ENCODE measurements around the gene RAPGEF4. TPM values are rescaled to one million over a fixed set of nuclear protein-coding genes. Genes with fewer than 3 reads are reported as not detected.

Gene RAPGEF4
- total and polyA plus RNA-seq, 2 of the 8 experiments (the other 6 are each of a cell fraction or from before 2014, with no cell fraction given): 1.2 to 2.6 TPM

DNA sequence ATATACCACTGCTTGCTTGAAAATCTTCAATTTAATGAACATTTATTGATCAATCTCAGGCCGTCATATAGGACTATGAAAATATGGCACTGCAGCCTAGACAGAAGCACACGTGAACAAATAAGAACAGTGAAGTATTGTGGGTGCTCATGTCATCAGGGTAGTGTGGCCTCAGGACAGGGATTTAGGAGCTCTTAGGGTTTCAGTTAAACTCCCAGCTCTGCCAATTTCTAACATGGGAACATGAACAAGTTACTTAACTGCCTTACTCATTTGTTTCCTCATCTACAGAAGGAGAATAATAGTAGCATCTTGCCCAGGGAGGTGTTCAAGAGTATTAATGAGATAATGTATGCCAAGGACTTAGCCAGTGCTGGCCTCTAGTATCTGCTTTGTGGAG lies 194.0 kb downstream of the RAPGEF4 start:
- H3K79me1 ChIP-seq (ENCODE audit: low read depth, low read length): no peaks in the 10 kb centered on the region
- no peak for DNase-seq (ENCODE audit: low read depth in 1 of 2, low spot score in 2 of 2)
- H4K20me1 ChIP-seq (replicated peaks in 1 of 2; ENCODE audit: control insufficient read depth in 1 of 2, insufficient read depth in 2 of 2, low read length in 2 of 2): no peaks in the 10 kb centered on the region
- no peak overlapping the region for H3K23ac ChIP-seq (ENCODE audit: insufficient read length)
- no peak for FAIRE-seq
- H4K8ac ChIP-seq (ENCODE audit: extremely low read depth, insufficient read depth, low read length): no peak overlapping the region
- no peak overlapping the region for H4K91ac ChIP-seq (replicated peaks; ENCODE audit: insufficient read length, low read length)
- POLR2A ChIA-PET (ENCODE audit: partially characterized antibody): no interaction called here
- H3K18ac ChIP-seq (ENCODE audit: extremely low read depth, low read length): no peak overlapping the region
- H3K27me3 ChIP-seq (replicated peaks in 1 of 4; ENCODE audit: control insufficient read depth in 3 of 4, extremely low read depth in 1 of 4, insufficient read depth in 3 of 4, low read length in 3 of 4): no peaks in the 10 kb centered on the region
- H3K4ac ChIP-seq (replicated peaks; ENCODE audit: insufficient read length, low read depth, low read length): no peak overlapping the region
- no peak overlapping the region for H2BK5ac ChIP-seq (ENCODE audit: low read depth, low read length)
- no peak overlapping the region for H2AK5ac ChIP-seq (ENCODE audit: low read depth, low read length)
- no peak overlapping the region for H2AFZ ChIP-seq (ENCODE audit: low read length)
- TF ChIP-seq TAF7 (optimal IDR thresholded peaks at IDR 0.05; ENCODE audit: borderline replicate concordance, low read depth, low read length): no peak
- TF ChIP-seq BRCA1 (IDR thresholded peaks at IDR 0.05; ENCODE audit: low read depth, low read length): no peak
- no peak for TF ChIP-seq CHD2 (IDR thresholded peaks at IDR 0.05; ENCODE audit: low read length)
- TF ChIP-seq, protein P1, sequence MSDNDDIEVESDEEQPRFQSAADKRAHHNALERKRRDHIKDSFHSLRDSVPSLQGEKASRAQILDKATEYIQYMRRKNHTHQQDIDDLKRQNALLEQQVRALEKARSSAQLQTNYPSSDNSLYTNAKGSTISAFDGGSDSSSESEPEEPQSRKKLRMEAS (IDR thresholded peaks at IDR 0.05): no peak
- TF ChIP-seq SUZ12 (IDR thresholded peaks at IDR 0.05; ENCODE audit: low read length): no peak
- no peak for TF ChIP-seq CEBPB (IDR thresholded peaks at IDR 0.05; ENCODE audit: low read depth, low read length)
- TF ChIP-seq SRF (IDR thresholded peaks at IDR 0.05; ENCODE audit: low read depth, low read length): no peak
- TF ChIP-seq KDM1A (IDR thresholded peaks at IDR 0.05; ENCODE audit: borderline replicate concordance, low read length): no peak
- TF ChIP-seq PHF8 (conservative IDR thresholded peaks at IDR 0.05; ENCODE audit: low read depth, low read length): no peak
- TF ChIP-seq CREB1 (IDR thresholded peaks at IDR 0.05): no peak
- TF ChIP-seq EZH2 (IDR thresholded peaks at IDR 0.05; ENCODE audit: low read depth, low read length, severe bottlenecking): no peak
- TF ChIP-seq FOSL1 (IDR thresholded peaks at IDR 0.05; ENCODE audit: insufficient read depth, low read depth, low read length): no peak
- TF ChIP-seq HDAC6 (IDR thresholded peaks at IDR 0.05; ENCODE audit: low read depth, low read length): no peak
- TF ChIP-seq, protein P2, sequence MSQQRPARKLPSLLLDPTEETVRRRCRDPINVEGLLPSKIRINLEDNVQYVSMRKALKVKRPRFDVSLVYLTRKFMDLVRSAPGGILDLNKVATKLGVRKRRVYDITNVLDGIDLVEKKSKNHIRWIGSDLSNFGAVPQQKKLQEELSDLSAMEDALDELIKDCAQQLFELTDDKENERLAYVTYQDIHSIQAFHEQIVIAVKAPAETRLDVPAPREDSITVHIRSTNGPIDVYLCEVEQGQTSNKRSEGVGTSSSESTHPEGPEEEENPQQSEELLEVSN (IDR thresholded peaks at IDR 0.05): no peak
- H2BK12ac ChIP-seq (ENCODE audit: low read depth, low read length): no peak overlapping the region
- no peak overlapping the region for H3K9ac ChIP-seq (replicated peaks in 1 of 4; ENCODE audit: extremely low read depth in 1 of 4, low read depth in 3 of 4, low read length in 3 of 4)
- H2BK20ac ChIP-seq (ENCODE audit: low read length): no peak overlapping the region
- H3K9me3 ChIP-seq (ENCODE audit: insufficient read depth in 2 of 2, low read depth in 1 of 2, low read length in 1 of 2): no peaks in the 10 kb centered on the region
- no peak overlapping the region for H3K14ac ChIP-seq (ENCODE audit: insufficient read length)
- no peaks in the 10 kb centered on the region for H3K36me3 ChIP-seq (ENCODE audit: control insufficient read depth in 2 of 4, insufficient read depth in 4 of 4, low read length in 3 of 4)
- H3K79me2 ChIP-seq (ENCODE audit: control insufficient read depth in 1 of 2, insufficient read depth in 2 of 2, low read length in 2 of 2): no peaks in the 10 kb centered on the region
- no peak overlapping the region for H4K5ac ChIP-seq (ENCODE audit: insufficient read length, low read depth, low read length)
- no peak overlapping the region for H2BK120ac ChIP-seq (replicated peaks; ENCODE audit: low read depth, low read length)
- H3K56ac ChIP-seq (replicated peaks; ENCODE audit: insufficient read length, low read depth, low read length): no peak overlapping the region
- H3K27ac ChIP-seq (ENCODE audit: low read depth, low read length): no peak overlapping the region
- 94% methylated on average over 2 of the region's 2 CpGs; no CpG with 5 or more reads in 1 of the 2 experiments for WGBS, 2 experiments (ENCODE audit: extremely low coverage in 1 of 2, insufficient coverage in 1 of 2, insufficient read length in 1 of 2, insufficient replicate concordance in 2 of 2, low coverage in 1 of 2, low lambda C conversion rate in 2 of 2, missing lambda C conversion rate in 1 of 2)
- H2BK15ac ChIP-seq (ENCODE audit: low read length): no peak overlapping the region
- peak overlapping the region in 1 of 2 experiments; percentile 29; a peak in 1 of 4 replicates for H3K4me2 ChIP-seq (ENCODE audit: insufficient read depth in 1 of 2, low read depth in 2 of 2, low read length in 2 of 2)
- CTCF ChIA-PET (ENCODE audit: partially characterized antibody): interaction anchor here (0.9 to 5.6 kb wide), 3 partner anchors 8 to 78 kb away, joined by 3 to 139 read pairs (median 51); no protein-coding TSS in a partner anchor
- no peak overlapping the region for H3K4me3 ChIP-seq (ENCODE audit: extremely low read depth in 1 of 4, insufficient read depth in 2 of 4, low read depth in 3 of 4, low read length in 4 of 4)
- no peaks in the 10 kb centered on the region for H3K23me2 ChIP-seq (ENCODE audit: low read depth, low read length)
- H3K4me1 ChIP-seq (replicated peaks in 1 of 4; ENCODE audit: control insufficient read depth in 3 of 4, insufficient read depth in 4 of 4, low read length in 3 of 4): peaks cover 2 to 7% (median 6%) of the 10 kb centered on the region in 4 experiments; a peak in 4 of 7 replicates

All from H1 (cell line).